Measurements from ENCODE around the gene ANKFN1. TPM values are rescaled to one million over a fixed set of nuclear protein-coding genes. Genes with fewer than 3 reads are reported as not detected.

The ANKFN1 gene
- total RNA-seq, 1 donor from 2014 or later, result 2.4 TPM

DNA sequence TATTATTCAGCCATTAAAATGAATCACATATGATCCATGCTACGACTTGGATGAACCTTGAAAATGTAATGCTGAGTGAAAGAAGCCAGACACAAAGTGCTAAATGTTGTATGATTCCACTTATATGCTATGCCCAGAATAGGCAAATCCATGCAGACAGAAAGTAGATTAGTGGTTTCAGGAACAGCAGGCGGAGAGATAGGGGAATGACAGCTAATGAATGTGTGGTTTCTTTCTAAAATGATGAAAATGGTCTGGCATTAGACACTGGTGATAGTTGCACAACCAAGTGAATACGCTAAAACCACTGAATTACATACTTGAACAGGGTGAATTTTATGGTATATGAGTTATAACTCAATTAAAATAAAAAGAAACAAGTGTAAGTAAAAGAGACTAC is 318.4 kb downstream of the ANKFN1 start:
- Mint-ChIP-seq H3K9me3 (peaks cover 12% of the 10 kb centered on the region), H3K36me3 (peaks cover 4% of the 10 kb centered on the region), H3K27ac (no peak overlapping the region), H3K4me1 (ENCODE audit: unreplicated experiment) (no peaks in the 10 kb centered on the region), H3K4me3 (no peak overlapping the region), H3K27me3 (no peaks in the 10 kb centered on the region)
- DNase-seq (ENCODE audit: extremely low spot score, unreplicated experiment), result no peak
- TF ChIP-seq, protein P1, sequence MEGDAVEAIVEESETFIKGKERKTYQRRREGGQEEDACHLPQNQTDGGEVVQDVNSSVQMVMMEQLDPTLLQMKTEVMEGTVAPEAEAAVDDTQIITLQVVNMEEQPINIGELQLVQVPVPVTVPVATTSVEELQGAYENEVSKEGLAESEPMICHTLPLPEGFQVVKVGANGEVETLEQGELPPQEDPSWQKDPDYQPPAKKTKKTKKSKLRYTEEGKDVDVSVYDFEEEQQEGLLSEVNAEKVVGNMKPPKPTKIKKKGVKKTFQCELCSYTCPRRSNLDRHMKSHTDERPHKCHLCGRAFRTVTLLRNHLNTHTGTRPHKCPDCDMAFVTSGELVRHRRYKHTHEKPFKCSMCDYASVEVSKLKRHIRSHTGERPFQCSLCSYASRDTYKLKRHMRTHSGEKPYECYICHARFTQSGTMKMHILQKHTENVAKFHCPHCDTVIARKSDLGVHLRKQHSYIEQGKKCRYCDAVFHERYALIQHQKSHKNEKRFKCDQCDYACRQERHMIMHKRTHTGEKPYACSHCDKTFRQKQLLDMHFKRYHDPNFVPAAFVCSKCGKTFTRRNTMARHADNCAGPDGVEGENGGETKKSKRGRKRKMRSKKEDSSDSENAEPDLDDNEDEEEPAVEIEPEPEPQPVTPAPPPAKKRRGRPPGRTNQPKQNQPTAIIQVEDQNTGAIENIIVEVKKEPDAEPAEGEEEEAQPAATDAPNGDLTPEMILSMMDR (conservative IDR thresholded peaks at IDR 0.05), result no peak

DNA sequence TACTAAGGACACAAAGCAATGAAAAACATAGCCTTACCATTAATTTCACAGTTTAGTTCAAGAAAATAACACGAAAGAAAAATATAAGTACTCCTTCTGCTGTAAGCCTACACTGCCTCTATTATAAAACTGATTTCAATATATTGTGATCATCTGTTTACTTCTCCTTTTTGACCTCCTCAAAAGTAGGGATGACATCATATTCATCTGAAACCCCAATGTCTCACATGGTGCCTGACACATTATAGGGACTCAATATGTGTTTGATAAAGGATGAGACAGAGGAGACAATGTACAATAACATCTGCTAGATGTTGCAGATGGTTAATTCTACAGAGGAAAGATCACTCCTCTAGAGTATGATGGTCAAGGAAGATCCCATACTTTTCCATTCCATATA is 321.8 kb downstream of the ANKFN1 start:
- TF ChIP-seq, protein P1 (conservative IDR thresholded peaks at IDR 0.05), result no peak
- no peaks in the 10 kb centered on the region for H3K4me1 Mint-ChIP-seq (ENCODE audit: unreplicated experiment)
- H3K27me3 Mint-ChIP-seq, result peaks cover 3% of the 10 kb centered on the region
- DNase-seq (ENCODE audit: extremely low spot score, unreplicated experiment), result no peak
- no peak overlapping the region for H3K4me3 Mint-ChIP-seq
- no peak overlapping the region for H3K27ac Mint-ChIP-seq
- H3K36me3 Mint-ChIP-seq, result peaks cover 4% of the 10 kb centered on the region
- peaks cover 12% of the 10 kb centered on the region for H3K9me3 Mint-ChIP-seq

DNA sequence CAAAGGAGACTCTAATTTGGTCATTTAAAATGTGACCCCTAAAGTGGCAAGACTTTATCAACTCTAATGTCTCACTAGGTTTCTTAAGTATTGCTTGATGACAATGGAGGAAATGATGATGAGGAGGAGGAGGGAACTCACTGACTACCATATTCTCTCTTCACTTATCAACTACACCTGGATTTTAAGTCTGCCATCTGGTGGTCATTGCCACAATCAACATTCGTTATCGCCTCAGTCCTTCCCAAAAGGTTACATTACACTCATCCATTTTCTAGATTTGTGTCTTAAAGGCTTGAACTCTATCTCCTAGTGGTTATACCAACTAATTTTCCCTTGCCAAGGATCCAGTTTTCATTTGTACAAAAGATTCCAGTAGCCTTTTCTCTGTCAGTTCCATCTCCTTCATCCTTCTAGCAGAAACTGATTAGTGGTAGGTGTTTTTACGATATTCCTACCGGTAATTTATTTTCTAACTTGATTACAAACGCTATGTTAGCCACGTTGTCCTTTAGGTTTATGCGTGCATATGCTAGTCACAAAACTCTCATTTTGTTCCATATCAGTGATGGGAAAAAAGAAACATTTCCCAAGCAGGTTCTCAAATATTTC is 325.7 kb downstream of the ANKFN1 start:
- Mint-ChIP-seq H3K27ac (no peak overlapping the region), H3K27me3 (peaks cover 3% of the 10 kb centered on the region), H3K4me1 (ENCODE audit: unreplicated experiment) (peaks cover 11% of the 10 kb centered on the region), H3K9me3 (peaks cover 4% of the 10 kb centered on the region), H3K4me3 (no peak overlapping the region), H3K36me3 (no peaks in the 10 kb centered on the region)
- no peak for DNase-seq (ENCODE audit: extremely low spot score, unreplicated experiment)
- TF ChIP-seq, protein P1 (conservative IDR thresholded peaks at IDR 0.05), result peak; percentile 74

DNA sequence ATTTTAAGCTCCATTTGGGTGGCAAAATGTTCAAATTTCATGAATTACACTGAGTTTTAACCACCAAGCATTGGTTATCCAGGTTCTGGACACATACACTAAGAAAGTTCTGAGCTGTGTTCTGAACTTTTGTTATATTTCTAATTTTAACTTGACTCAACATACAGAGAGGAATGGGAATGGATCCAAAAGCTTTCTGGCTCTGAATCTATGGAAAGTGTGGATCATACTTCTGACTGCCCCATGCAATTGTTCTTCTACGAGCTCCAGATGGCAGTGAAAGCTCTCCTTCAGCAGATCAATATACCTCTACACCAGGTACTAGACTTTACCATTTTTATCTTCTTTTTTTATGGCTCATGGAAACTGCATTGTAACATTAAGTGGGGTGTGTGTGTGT is 327.2 kb downstream of the ANKFN1 start:
- TF ChIP-seq, protein P1 (conservative IDR thresholded peaks at IDR 0.05), result no peak
- Mint-ChIP-seq H3K27me3 (peaks cover 3% of the 10 kb centered on the region), H3K4me1 (ENCODE audit: unreplicated experiment) (peaks cover 11% of the 10 kb centered on the region), H3K36me3 (no peaks in the 10 kb centered on the region), H3K27ac (no peak overlapping the region), H3K4me3 (no peak overlapping the region), H3K9me3 (peaks cover 4% of the 10 kb centered on the region)
- no peak for DNase-seq (ENCODE audit: extremely low spot score, unreplicated experiment)

DNA sequence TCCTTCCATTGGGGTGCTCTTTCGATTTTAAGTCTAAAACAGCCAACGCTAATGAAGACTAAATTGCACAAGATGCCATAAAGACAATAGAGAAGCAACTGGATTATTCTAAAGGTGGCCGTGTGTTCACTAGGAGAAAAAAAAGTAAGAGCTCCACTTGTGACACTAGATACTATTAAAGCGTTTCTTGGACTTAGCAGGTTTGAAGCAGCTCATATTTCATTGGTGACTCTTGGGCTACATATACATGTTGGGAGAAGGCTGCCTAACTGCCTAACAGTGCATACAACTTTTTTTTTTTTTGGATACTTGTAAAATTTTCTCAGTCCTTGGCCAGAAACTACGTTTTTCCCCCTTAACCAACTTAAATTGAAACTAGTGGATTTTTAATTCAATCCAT is 328.4 kb downstream of the ANKFN1 start:
- DNase-seq (ENCODE audit: extremely low spot score, unreplicated experiment), result no peak
- H3K4me3 Mint-ChIP-seq, result no peak overlapping the region

More for the DNA sequence above, 328.4 kb downstream of the ANKFN1 start:
- H3K9me3 Mint-ChIP-seq, result no peaks in the 10 kb centered on the region
- TF ChIP-seq, protein P1 (conservative IDR thresholded peaks at IDR 0.05), result no peak
- H3K4me1 Mint-ChIP-seq (ENCODE audit: unreplicated experiment), result peaks cover 11% of the 10 kb centered on the region
- H3K36me3 Mint-ChIP-seq, result no peaks in the 10 kb centered on the region
- H3K27me3 Mint-ChIP-seq, result peaks cover 3% of the 10 kb centered on the region
- no peak overlapping the region for H3K27ac Mint-ChIP-seq
